GM19239 (cell line): ENCODE data around the gene FAF1.
"Not testable (repeated sequence)": the region's sequence is repeated elsewhere in the genome, so short reads cannot be mapped to it uniquely, and the experiment has no call there.

Experiments used
- DNase-seq: peaks from one replicate; pipeline ENCODE4 v3.0.0; 2011; ENCODE audit warnings: low spot score; ENCODE audit not compliant: insufficient read length
- FAIRE-seq: peaks from 2 replicates; lab custom pipeline; 2011; peaks lifted over from hg19 to GRCh38; lab: Jason Lieb, UNC

FAF1 gene

GRCh38 chr1:50920409-50920808 lies 39.7 kb downstream of the FAF1 start:
- FAIRE-seq (no peak), DNase-seq (no peak)

DNA sequence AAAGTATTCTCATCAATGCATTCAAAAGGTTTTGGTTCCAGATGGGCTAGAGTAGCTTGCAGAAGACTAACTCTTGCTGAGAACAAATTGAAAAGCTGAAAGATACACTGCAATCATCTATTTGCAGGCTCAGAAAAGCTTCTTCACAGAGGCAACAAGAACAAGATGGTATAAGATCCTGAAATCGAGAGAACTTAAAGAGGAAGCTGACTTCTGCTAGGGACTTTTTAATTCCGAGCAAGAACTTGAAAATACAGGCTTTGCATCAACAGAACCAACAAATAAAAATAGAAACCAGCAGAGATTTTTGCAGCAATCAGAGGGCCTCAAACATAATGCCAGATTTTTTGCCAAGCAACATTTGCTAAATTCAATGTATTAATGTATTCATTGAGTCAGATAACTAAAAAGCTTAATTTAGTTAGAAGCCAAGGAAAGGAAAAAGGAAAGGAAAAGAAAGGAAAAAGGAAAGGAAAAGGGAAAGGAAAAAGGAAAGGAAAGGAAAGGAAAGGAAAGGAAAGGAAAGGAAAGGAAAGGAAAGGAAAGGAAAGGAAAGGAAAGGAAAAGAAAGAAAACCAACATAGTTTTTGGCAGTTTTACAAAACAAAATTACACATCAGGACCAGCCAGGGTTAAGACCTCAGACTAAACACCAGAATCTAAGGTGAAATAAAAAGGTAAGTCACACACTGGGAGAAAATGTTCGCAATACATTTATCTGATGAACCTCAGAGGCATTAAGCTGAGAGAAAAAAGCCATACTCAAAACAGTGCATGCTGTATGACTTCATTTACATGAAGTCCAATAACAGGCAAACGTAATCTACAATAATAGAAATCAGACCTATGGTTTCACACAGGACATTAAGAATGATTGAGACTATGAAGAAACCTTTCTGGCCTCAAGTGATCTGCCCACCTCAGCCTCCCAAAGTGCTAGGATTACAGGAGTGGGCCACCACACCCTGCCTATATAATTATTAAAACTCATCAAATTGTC lies 42.6 kb downstream of the FAF1 start:
- DNase-seq: no peak
- peak; percentile 84 for FAIRE-seq

DNA sequence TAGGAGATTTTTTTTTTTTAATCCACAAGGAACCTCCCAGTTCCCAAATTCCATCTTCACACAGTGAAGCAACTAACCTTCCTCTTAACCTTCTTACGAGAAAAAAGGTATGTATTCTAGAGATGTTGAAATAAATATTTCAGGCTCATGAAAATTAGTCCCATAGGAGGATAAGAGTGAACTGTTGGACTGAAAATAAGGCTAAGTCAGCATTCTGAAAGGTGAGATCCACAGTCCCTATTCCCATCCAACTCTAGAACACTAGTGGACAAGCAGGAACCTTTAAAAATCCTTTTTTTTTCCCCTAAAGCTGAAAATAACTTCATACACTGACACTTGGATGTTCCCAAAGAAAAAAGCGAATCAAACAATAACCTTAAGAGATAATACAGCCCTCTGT lies 44.4 kb downstream of the FAF1 start:
- FAIRE-seq: no peak
- no peak for DNase-seq

GRCh38 chr1:50913954-50914353 lies 46.1 kb downstream of the FAF1 start:
- no peak for DNase-seq
- no peak for FAIRE-seq

DNA sequence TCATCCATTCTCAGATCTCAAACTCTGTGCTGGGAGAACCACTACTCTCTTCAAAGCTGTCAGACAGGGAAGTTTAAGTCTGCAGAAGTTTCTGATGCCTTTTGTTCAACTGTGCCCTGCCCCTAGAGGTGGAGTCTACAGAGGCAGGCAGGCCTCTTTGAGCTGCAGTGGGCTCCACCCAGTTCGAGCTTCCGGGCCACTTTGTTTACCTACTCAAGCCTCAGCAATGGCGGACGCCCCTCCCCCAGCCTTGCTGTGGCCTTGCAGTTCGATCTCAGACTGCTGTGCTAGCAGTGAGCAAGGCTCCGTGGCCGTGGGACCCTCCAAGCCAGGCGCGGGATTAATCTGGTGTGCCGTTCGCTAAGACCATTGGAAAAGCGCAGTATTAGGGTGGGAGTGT lies 49.7 kb downstream of the FAF1 start:
- FAIRE-seq, DNase-seq: not testable (repeated sequence)

DNA sequence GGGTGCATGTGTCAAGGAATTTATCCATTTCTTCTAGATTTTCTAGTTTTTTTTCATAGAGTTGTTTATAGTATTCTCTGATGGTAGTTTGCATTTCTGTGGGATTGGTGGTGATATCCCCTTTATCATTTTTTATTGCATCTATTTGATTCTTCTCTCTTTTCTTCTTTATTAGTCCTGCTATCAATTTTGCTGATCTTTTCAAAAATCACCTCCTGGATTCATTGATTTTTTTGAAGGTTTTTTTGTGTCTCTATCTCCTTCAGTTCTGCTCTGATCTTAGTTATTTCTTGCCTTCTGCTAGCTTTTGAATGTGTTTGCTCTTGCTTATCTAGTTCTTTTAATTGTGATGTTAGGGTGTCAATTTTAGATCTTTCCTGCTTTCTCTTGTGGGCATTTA lies 52.5 kb downstream of the FAF1 start:
- not testable (repeated sequence) for DNase-seq, FAIRE-seq

- FAIRE-seq, DNase-seq: not testable (repeated sequence)
These were observed 54.0 kb downstream of the FAF1 start for GRCh38 chr1:50906050-50906449.

- no peak for DNase-seq
- FAIRE-seq: no peak
These were observed 57.6 kb downstream of the FAF1 start for GRCh38 chr1:50902419-50902818.

GRCh38 chr1:50901872-50902271 lies 58.2 kb downstream of the FAF1 start:
- no peak for DNase-seq
- FAIRE-seq: no peak

DNA sequence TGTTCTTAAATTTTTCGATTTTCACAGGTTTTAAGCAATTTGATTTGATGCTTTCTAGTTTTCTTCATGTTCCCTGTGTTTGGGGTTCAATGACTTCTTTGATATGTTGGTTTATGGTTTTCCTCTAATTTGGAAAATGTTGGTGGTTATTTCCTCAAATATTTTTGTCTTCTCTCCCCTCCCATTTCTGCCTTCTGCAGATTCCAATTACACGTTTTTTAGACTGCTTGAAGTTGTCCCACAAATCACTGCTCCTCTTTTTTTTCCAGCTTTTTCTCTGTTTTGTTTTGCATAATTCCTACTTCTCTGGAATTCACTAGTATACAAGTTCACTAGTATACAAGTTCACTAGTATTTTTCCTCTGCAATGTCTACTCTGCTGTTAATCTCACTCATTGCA lies 61.3 kb downstream of the FAF1 start:
- FAIRE-seq (no peak), DNase-seq (no peak)

- DNase-seq: no peak
- FAIRE-seq: no peak
These were observed 65.7 kb downstream of the FAF1 start for GRCh38 chr1:50894340-50894739.

- no peak for FAIRE-seq
- DNase-seq: no peak
These were observed 66.6 kb downstream of the FAF1 start for GRCh38 chr1:50893466-50893865.

DNA sequence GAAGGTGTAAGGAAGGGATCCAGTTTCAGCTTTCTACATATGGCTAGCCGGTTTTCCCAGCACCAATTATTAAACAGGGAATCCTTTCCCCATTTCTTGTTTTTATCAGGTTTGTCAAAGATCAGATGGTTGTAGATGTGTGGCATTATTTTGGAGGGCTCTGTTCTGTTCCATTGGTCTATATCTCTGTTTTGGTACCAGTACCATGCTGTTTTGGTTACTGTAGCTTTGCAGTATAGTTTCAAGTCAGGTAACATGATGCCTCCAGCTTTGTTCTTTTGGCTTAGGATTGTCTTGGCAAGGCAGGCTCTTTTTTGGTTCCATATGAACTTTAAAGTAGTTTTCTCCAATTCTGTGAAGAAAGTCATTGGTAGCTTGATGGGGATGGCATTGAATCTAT lies 72.5 kb downstream of the FAF1 start:
- not testable (repeated sequence) for DNase-seq, FAIRE-seq

- FAIRE-seq: no peak
These were observed 79.7 kb downstream of the FAF1 start for GRCh38 chr1:50880373-50880772.

DNA sequence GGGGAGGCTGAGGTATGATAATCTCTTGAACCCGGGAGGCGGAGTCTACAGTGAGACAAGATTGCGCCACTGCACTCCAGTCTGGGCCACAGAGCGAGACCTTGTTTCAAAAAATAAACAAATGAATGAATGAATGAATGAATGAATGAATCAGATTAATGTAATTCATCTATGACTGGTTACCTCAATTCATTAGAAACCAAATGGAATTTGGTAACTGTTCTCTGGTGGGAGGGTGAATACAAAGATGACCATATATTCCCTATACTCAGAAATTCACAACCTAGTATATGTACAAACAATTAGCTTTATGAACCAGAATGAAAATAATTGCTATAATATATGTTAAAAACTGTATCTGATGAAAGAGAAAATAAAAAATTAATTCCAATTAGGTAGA lies 80.9 kb downstream of the FAF1 start:
- DNase-seq (no peak), FAIRE-seq (no peak)

More at GRCh38 chr1:50880373-50880772, 79.7 kb downstream of the FAF1 start:
- DNase-seq: no peak

- no peak for DNase-seq
- FAIRE-seq: no peak
These were observed 81.6 kb downstream of the FAF1 start for GRCh38 chr1:50878434-50878833.

- FAIRE-seq: no peak
- no peak for DNase-seq
These were observed 82.4 kb downstream of the FAF1 start for GRCh38 chr1:50877641-50878040.

DNA sequence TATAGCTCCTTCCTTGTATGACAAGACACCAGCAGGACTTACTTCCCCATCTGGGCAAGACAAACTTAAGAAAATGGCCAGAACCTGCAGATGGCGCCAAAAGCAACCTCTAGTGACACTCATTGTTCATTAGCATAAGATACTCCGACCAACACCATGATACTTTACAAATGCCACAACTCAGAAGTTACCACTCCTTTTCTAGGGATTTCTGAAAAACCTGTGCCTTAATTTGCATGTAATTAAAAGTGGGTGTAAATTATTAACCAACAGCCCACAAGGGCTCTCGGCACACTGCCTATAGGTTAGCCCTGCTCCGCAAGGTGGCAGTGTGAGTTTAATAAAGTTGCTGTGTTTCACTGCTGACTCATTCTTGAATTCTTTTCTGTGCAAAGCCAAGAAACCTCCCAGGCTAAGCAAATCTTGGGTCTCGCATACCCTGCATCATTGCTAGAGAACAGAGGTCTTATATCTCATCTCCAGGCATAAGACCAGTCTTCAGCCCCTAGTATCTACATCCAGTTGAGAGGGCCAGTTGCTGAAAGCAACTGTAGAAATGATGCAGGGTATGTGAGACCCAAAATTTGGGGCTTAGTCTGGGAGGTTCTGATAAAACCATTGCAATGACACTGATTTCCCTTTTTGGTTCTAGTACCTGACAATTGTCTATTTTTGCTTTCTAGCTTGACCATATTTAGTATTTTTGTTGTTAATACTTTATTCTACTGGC lies 86.4 kb downstream of the FAF1 start:
- FAIRE-seq (peak; percentile 98), DNase-seq (peak; percentile 36)

DNA sequence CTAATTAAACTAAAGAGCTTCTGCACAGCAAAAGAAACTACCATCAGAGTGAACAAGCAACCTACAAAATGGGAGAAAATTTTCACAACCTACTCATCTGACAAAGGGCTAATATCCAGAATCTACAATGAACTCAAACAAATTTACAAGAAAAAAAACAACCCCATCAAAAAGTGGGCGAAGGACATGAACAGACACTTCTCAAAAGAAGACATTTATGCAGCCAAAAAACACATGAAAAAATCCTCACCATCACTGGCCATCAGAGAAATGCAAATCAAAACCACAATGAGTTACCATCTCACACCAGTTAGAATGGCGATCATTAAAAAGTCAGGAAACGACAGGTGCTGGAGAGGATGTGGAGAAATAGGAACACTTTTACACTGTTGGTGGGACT lies 95.2 kb downstream of the FAF1 start:
- not testable (repeated sequence) for DNase-seq, FAIRE-seq

GRCh38 chr1:50861772-50862171 lies 98.3 kb downstream of the FAF1 start:
- no peak for FAIRE-seq
- DNase-seq: no peak

- DNase-seq (no peak), FAIRE-seq (peak; percentile 28)
These were observed 99.4 kb downstream of the FAF1 start for GRCh38 chr1:50860702-50861101.
